Fibroblast of lung (primary cell): Measurements from ENCODE around the gene LIMA1. TPM values are rescaled to one million over a fixed set of nuclear protein-coding genes. Genes with fewer than 3 reads are reported as not detected.
A peak's percentile ranks its signal among the peaks of the same experiment; 100 is the strongest.
"Not testable (repeated sequence)": the region's sequence is repeated elsewhere in the genome, so short reads cannot be mapped to it uniquely, and the experiment has no call there.

Source experiments
- DNase-seq, 2 donors: peaks; one replicate each; pipeline versions ENCODE4 v3.0.0 to v3.0.0-alpha.2; 2010; ENCODE audit warnings: low read depth in 2 of 2
- H2AFZ ChIP-seq: 2 replicates; pipeline ENCODE4 v1.5.1; 2012; ENCODE audit warnings: low read length, control low read depth, inconsistent platforms
- H3K27ac ChIP-seq: 2 replicates; pipeline ENCODE4 v1.5.1; 2011; ENCODE audit warnings: low read length, control low read depth; ENCODE audit not compliant: insufficient read depth
- H3K27me3 ChIP-seq: 2 replicates; pipeline ENCODE4 v1.5.1; 2011; ENCODE audit warnings: mild to moderate bottlenecking, low read length; ENCODE audit not compliant: control insufficient read depth, insufficient read depth
- H3K36me3 ChIP-seq: 2 replicates; pipeline ENCODE4 v1.5.1; 2011; ENCODE audit warnings: low read length; ENCODE audit not compliant: control insufficient read depth, insufficient read depth
- H3K4me1 ChIP-seq: 2 replicates; pipeline ENCODE4 v1.5.1; 2011; ENCODE audit warnings: low read length; ENCODE audit not compliant: control insufficient read depth, insufficient read depth; ENCODE audit errors: extremely low read depth
- H3K4me2 ChIP-seq: 2 replicates; pipeline ENCODE4 v1.5.1; 2011; ENCODE audit warnings: low read length, control low read depth; ENCODE audit not compliant: insufficient read depth; ENCODE audit errors: extremely low read depth
- H3K4me3 ChIP-seq, 4 experiments: fragments of 200-600 bp in 1 of 4; sonication (generic) in 1 of 4; replicated peaks in 1 of 4; 2 replicates each; pipeline ENCODE4 v1.5.1; 2011 to 2016; ENCODE audit warnings: low read length in 4 of 4, low read depth in 3 of 4, mild to moderate bottlenecking in 3 of 4, control low read depth in 2 of 4, inconsistent platforms in 1 of 4, mixed read lengths in 1 of 4; ENCODE audit not compliant: insufficient read depth in 1 of 4; ENCODE audit errors: control extremely low read depth in 1 of 4
- H3K79me2 ChIP-seq: 2 replicates; pipeline ENCODE4 v1.5.1; 2012; ENCODE audit warnings: mild to moderate bottlenecking, low read length, inconsistent platforms; ENCODE audit not compliant: control insufficient read depth, insufficient read depth
- H3K9ac ChIP-seq: 2 replicates; pipeline ENCODE4 v1.5.1; 2011; ENCODE audit warnings: mild to moderate bottlenecking, low read length, control low read depth; ENCODE audit not compliant: insufficient read depth
- H3K9me3 ChIP-seq: 2 replicates; pipeline ENCODE4 v1.5.1; 2012; ENCODE audit warnings: low read depth, low read length; ENCODE audit not compliant: control insufficient read depth, insufficient read depth
- H4K20me1 ChIP-seq: 2 replicates; pipeline ENCODE4 v1.5.1; 2011; ENCODE audit warnings: low read length; ENCODE audit not compliant: control insufficient read depth, insufficient read depth; ENCODE audit errors: extremely low read depth
- CTCF ChIP-seq, 2 donors: IDR thresholded peaks in 1 of 2; conservative IDR thresholded peaks in 1 of 2; 1 replicate in 1 of 2; 2 replicates in 1 of 2; pipeline ENCODE4 v1.5.1; 2011 to 2012; ENCODE audit warnings: low read length in 2 of 2, control low read depth in 1 of 2, inconsistent platforms in 1 of 2, low read depth in 1 of 2, mild to moderate bottlenecking in 1 of 2
- EZH2 ChIP-seq: IDR thresholded peaks from 2 replicates; pipeline ENCODE4 v1.5.1; 2012; ENCODE audit warnings: low read length, control low read depth, mild to moderate bottlenecking; ENCODE audit errors: missing control alignments
- polyA plus RNA-seq, 2 donors: library from polyadenylated mRNA; depleted of rRNA in 1 of 2; stranded (reverse) in 1 of 2; unstranded in 1 of 2; fragments of >200 nt; gene quantifications; 2 replicates each; pipeline ENCODE4 v1.2.1, GENCODE V29; 2011 to 2012; ENCODE audit warnings: missing spikeins in 1 of 2
- total RNA-seq: library from RNA; depleted of rRNA; stranded (reverse); fragments of >200 nt; gene quantifications from 2 replicates; pipeline ENCODE4 v1.2.1, GENCODE V29; 2014

Gene LIMA1
- total and polyA plus RNA-seq, 2 donors (not counting 1 experiment from before 2014, with no cell fraction given) = 171 to 308 TPM

- no peak overlapping the region for H2AFZ ChIP-seq
- no peaks in the 10 kb centered on the region for H3K27me3 ChIP-seq
- H4K20me1 ChIP-seq = no peaks in the 10 kb centered on the region
- H3K4me1 ChIP-seq = no peaks in the 10 kb centered on the region
- H3K36me3 ChIP-seq = no peaks in the 10 kb centered on the region
- no peak overlapping the region for H3K9ac ChIP-seq
- TF ChIP-seq EZH2 (no peak), CTCF (conservative IDR thresholded peaks at IDR 0.05 in 1 of 2, IDR thresholded peaks at IDR 0.05 in 1 of 2; ENCODE audit: low read depth in 1 of 2, low read length in 2 of 2) (peak in 1 of 2 donors; percentile 15)
- H3K27ac ChIP-seq = no peak overlapping the region
- H3K4me2 ChIP-seq = no peak overlapping the region
- DNase-seq = peak; percentile 64 to 79
- no peaks in the 10 kb centered on the region for H3K79me2 ChIP-seq
- H3K9me3 ChIP-seq = no peaks in the 10 kb centered on the region
- H3K4me3 ChIP-seq = no peak overlapping the region
Observed at GRCh38 chr12:50326590-50327284, 43.4 kb upstream of the LIMA1 start.

- TF ChIP-seq CTCF (conservative IDR thresholded peaks at IDR 0.05 in 1 of 2, IDR thresholded peaks at IDR 0.05 in 1 of 2; ENCODE audit: low read depth in 1 of 2, low read length in 2 of 2) (no peak), EZH2 (no peak)
- Histone ChIP-seq H3K4me1 (no peaks in the 10 kb centered on the region), H3K36me3 (no peaks in the 10 kb centered on the region), H3K9ac (no peak overlapping the region), H3K4me3 (no peak overlapping the region), H3K27me3 (no peaks in the 10 kb centered on the region), H3K4me2 (no peak overlapping the region), H3K79me2 (no peaks in the 10 kb centered on the region), H3K9me3 (no peaks in the 10 kb centered on the region), H4K20me1 (no peaks in the 10 kb centered on the region), H2AFZ (no peak overlapping the region), H3K27ac (no peak overlapping the region)
- DNase-seq = peak in 1 of 2 donors; percentile 54
Observed at GRCh38 chr12:50325890-50326391, 42.6 kb upstream of the LIMA1 start.

- not testable (repeated sequence) for H3K9me3 ChIP-seq, H3K79me2 ChIP-seq, H3K27me3 ChIP-seq, H4K20me1 ChIP-seq, H3K9ac ChIP-seq, H3K27ac ChIP-seq, H3K4me2 ChIP-seq, H3K4me3 ChIP-seq, DNase-seq, H3K36me3 ChIP-seq, H3K4me1 ChIP-seq, H2AFZ ChIP-seq
Observed at GRCh38 chr12:50324770-50325169, 41.5 kb upstream of the LIMA1 start.

- not testable (repeated sequence) for H3K27me3 ChIP-seq, H3K4me2 ChIP-seq, H3K4me1 ChIP-seq, H3K27ac ChIP-seq, H3K4me3 ChIP-seq, H4K20me1 ChIP-seq, H3K9me3 ChIP-seq, H3K36me3 ChIP-seq, H3K9ac ChIP-seq, H3K79me2 ChIP-seq, DNase-seq, H2AFZ ChIP-seq
Observed at GRCh38 chr12:50324077-50324476, 40.8 kb upstream of the LIMA1 start.
